SK-N-SH (cell line): Measurements from ENCODE around the gene DOCK4.

Source experiments
- CTCF ChIP-seq: fragments of 200-600 bp; sonication (generic); IDR thresholded peaks from 2 replicates; pipeline ENCODE4 v1.6.1; 2017; ENCODE audit warnings: antibody characterized with exemption, mild to moderate bottlenecking, moderate library complexity
- EZH2phosphoT487 ChIP-seq: fragments of 200-600 bp; sonication (generic); IDR thresholded peaks from 2 replicates; pipeline ENCODE4 v1.6.1; 2017; ENCODE audit warnings: low read depth, mixed run types, mild to moderate bottlenecking, antibody characterized with exemption, moderate library complexity, borderline replicate concordance
- FOSL2 ChIP-seq: IDR thresholded peaks from 2 replicates; pipeline ENCODE4 v1.4.0; 2012; ENCODE audit warnings: low read depth, mild to moderate bottlenecking, moderate library complexity, borderline replicate concordance
- JUND ChIP-seq: IDR thresholded peaks from 2 replicates; pipeline ENCODE4 v1.4.0; 2012
- SIN3A ChIP-seq: IDR thresholded peaks from 2 replicates; pipeline ENCODE4 v1.6.1; 2012; ENCODE audit warnings: low read depth, mild to moderate bottlenecking, low read length, moderate library complexity, borderline replicate concordance
- TAF1 ChIP-seq: IDR thresholded peaks from 2 replicates; pipeline ENCODE4 v1.6.1; 2012; ENCODE audit warnings: low read depth, mild to moderate bottlenecking, low read length, moderate library complexity, borderline replicate concordance
- TF ChIP-seq, protein P1 (sequence below): IDR thresholded peaks from 2 replicates; pipeline ENCODE4 v1.4.0; 2012; ENCODE audit warnings: low read depth, borderline replicate concordance

GRCh38 chr7:111772716-111773115 is 433.5 kb downstream of the DOCK4 start:
- no peak for TF ChIP-seq CTCF
- TF ChIP-seq, protein P1, sequence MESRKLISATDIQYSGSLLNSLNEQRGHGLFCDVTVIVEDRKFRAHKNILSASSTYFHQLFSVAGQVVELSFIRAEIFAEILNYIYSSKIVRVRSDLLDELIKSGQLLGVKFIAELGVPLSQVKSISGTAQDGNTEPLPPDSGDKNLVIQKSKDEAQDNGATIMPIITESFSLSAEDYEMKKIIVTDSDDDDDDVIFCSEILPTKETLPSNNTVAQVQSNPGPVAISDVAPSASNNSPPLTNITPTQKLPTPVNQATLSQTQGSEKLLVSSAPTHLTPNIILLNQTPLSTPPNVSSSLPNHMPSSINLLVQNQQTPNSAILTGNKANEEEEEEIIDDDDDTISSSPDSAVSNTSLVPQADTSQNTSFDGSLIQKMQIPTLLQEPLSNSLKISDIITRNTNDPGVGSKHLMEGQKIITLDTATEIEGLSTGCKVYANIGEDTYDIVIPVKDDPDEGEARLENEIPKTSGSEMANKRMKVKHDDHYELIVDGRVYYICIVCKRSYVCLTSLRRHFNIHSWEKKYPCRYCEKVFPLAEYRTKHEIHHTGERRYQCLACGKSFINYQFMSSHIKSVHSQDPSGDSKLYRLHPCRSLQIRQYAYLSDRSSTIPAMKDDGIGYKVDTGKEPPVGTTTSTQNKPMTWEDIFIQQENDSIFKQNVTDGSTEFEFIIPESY: no peak
- TF ChIP-seq JUND: no peak
- no peak for TF ChIP-seq TAF1
- no peak for TF ChIP-seq SIN3A
- TF ChIP-seq FOSL2: no peak
- TF ChIP-seq EZH2phosphoT487: no peak
